GM19035 (cell line): Measurements from ENCODE around the gene SLC39A12.

Source experiments
- ATAC-seq: cut with Tn5 transposase; IDR thresholded peaks from one replicate; pipeline ENCODE4 v1.9.1; 2021; ENCODE audit not compliant: unreplicated experiment

SLC39A12 gene

DNA sequence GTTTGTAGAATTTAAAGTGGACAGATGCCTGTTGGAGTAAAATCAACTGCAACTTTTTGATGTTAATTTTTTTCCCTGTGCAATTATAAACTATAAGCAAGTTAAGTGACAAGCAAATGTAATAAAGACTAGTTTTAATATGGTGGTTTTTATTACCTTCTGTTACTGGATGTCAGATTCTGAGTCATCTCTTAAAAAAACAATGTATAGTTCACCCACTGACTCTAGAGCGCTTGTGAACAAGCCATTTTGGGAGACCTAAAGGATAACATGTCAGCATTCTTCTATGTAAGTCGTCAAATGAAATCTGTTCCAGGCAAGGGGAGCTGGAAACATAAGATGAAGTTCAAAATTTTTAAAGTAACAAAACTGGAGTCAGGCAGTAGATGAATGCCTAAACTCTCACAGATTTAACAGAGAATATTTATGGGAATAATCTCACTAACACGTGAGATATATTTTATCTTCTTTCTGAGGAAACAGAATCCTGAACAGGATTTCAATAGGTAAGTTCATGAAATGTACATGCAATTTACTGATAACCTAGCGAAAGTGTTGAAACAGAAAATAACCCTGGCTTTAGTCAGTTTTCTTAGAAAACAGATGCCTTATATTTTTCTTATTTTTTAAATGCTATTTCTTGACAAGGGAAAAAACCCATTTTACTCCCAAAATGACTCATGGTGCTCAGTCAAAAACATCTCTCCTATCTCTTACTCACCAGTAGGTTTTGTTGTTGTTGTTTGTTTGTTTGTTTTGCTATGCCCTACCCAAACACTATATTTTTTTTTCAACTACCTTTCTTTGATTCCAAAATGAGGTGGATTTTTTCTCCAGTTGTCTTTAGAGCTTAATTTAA, 91.7 kb downstream of the SLC39A12 start:
- no peak for ATAC-seq

DNA sequence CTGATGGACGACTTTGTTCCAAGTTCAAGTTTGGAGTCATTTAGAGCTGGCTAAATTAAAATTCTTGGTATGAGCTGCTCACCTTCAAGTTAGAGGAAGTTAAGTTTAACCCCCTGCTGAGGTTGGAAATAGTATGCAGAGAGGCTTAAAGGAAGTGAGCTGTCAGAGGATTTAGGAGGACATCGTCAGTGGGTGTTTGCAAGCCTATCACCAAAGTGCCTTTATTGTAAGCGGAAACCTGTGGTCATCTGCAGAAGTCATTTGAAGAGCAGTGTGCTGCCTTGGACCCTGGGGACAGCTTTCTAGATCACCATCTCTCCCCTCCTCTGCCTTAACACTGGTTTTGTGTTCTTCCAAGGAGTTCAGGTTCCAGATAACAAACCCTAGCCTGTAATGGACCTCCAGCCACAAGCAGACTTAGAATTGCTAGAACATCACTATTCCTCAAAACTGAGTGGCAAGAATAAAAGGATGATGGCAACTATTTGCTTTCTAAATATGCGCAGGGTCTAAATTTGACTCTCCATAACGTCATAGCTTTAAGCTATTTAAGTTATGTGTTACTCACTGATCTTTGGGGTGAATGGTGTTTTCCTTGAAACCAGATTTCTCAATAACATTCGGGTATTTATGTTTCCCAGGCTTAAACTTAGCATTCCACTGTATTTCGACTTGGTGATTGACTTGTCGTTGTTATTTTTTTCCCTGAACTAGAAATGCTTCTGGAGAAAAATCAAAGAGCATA, 93.4 kb downstream of the SLC39A12 start:
- no peak for ATAC-seq

DNA sequence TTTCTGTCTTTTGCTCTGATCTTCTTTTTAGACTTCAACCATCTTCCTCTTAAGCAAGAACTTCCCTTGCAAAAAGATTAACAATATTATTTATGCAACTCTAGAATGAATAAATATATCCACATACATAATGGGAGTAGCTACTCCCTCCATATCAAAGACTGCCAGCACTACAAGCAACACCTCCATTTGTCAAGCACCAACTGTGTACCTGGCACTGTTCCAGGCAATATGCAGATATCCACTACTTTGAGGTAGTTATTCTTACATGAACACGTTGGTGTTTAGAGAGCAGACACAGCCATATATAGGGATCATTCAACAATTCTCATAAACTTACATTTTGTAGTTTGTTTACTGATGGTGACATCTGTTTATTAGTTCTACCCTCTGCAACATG, 104.9 kb downstream of the SLC39A12 start:
- ATAC-seq = no peak

DNA sequence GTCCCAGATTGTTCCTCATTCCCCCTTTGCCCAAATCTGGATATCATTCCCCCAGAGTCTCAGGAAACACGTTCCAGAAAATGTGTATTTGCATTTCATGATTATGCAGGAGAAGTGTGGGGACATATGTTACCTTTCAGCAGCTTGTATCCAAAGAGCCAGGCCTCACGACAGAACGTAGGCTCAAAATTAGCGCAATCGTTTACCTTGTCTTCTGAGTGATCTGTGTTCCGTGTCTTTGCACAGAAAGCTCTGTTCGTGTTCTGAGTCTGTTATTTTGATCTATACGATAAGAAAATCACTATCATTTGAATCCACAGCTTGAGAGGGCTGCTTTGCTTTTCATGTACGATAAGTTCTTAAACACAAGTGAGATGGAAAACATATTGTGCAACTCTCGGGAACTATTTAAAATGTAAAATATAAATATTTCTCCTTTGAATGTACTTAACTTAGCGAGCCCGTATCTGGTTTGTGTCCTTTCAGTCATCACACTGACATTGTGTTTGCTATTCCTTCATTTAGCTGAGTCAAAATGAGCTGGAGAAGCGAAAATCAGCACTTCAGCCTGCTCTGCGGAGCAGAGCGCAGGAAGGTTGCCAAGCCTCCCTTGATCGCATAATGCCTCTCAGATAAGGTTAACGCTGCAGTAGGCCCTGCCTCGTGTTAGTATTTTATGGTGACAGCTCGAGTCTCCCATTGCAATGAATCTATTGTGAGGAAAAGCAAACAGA, 108.3 kb downstream of the SLC39A12 start:
- ATAC-seq = no peak

DNA sequence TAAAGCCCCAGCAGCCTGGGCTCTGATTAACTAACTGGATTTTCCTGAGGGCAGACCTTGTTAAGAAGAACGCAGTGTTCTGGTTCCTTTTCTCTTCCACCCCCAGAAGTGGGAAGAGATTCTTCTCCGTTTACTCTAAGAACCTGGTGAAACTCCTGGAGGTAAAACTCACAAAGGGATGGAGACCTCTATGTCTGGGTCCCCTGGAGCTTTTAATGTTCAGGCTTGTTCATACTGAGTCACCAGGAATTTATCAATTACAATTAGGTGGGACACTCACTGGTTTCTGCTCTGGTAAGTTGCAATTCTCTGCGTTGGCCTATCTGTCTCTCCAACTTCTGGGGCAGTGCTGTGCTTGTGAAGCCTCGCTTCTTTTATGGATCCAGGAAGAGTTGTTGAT, 115.2 kb downstream of the SLC39A12 start:
- ATAC-seq = no peak

DNA sequence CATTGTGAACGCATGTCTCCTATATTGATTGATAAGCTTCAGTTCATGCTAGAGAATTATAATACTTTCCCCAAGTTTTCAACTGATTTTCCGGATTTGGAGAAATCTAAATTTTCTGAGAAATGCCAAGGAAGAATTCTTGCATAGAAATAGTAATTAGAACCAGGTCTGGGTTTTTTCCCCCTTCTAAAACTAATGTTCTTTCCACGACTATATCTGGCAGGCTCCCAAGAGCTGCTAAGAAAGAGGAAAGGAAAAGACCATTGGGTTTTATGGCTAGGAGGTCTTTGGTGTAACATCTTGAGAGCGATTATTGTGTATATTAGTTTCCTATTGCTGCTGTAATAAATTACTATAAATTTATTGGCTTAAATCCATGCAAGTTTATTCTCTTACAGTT, 116.7 kb downstream of the SLC39A12 start:
- ATAC-seq = no peak

DNA sequence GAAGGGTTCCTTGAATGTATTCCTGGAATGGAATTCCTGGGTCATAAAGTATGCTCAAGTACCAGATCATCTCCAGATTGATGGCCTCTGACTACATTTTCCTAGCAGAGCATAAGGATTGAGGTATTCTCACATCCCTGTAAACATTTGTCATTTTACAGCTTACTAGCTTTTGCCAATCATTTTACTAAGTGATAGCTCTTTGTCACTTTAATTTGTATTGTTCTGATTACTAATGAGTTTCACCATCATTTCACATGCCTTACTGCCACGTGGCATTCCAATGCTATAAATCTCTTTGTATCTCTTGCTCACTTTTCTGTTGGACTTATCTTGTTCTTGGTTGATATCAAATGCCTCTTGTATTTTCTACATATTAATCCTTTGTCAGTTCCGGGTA, 119.9 kb downstream of the SLC39A12 start:
- no peak for ATAC-seq

DNA sequence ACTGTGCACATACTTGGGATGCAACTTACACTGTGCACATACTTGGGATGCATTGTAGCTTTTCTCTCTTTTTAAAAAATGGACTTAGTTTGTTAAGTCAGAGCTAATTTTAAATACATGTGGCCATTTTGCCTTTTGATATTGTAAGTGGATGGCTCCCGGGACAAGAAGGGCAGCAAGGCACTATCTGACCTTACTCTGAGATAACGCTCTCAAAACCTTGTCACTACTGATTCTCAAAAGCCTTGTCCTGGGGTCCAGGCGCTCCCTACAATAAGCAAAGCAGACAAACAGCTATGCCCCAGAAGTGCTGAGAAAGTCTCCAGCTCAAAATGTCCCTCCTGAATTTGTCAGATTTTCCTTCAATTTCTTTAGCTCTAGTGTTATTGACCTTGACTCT, 121.6 kb downstream of the SLC39A12 start:
- ATAC-seq = no peak

DNA sequence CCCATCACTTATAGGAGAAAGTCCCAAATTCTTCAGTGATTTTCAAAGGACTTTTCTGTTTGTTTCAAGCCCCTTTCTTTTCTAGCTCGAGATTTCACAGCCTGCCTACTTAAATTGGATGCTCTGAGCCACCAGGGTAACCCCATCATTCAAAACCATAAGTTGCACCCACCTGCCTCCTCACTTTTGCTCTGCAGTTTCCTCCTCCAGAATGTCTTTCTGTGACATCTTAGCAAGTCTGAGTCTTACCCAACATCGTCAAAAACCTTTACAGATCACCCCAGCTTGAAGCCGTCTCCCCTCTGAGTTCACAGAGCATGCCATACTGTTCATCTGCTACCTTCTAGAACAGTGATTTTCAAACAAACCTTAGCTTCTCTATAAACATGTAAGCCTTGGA, 124.2 kb downstream of the SLC39A12 start:
- no peak for ATAC-seq

DNA sequence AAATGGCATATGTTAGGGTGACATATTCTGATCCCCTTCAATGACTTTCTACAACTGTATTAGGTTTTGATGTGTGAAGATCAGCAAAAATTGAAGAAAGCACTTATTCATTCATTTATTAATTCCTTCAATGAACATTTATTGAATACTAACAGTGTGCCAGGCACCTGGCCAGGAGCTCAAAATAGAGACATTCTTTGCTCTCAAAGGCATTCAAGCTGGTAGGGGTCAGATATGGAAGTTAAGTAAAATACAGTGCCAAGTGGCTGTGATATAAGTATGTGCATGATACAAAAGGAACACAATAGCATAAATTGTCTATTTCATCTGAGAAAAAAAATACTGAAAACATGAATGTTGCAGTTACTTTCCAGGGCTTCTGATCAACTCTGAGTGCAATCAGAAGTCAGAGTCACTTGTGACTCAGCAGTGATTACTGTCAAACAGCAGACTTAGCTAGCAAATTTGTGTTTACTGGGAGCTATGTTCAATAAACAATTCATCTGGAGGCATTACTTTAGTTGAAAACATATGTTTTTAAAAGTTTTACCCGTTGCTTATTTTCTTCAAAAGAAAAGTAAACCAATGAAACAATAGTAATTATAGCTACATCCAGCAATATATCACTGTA, 128.1 kb downstream of the SLC39A12 start:
- ATAC-seq = no peak

DNA sequence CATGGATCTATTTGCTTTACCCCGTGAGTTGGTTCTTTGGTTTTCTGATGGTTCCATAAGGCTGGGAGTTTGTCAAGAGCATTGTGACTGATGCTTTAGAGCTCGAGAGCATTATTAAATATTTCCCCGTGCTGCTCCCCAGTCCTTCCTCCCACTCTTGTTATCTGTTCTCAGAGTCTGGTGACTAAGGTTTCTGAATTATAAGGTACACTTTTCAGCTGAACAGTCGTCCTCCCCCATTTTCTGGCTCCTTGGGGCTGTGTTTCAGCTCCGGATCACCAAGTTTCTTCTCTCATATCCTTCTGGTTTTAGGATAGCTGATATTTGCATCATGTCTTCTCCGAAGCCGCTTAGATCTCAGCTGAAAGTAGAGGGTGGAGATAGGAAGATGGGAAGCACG, 130.7 kb downstream of the SLC39A12 start:
- ATAC-seq = no peak

DNA sequence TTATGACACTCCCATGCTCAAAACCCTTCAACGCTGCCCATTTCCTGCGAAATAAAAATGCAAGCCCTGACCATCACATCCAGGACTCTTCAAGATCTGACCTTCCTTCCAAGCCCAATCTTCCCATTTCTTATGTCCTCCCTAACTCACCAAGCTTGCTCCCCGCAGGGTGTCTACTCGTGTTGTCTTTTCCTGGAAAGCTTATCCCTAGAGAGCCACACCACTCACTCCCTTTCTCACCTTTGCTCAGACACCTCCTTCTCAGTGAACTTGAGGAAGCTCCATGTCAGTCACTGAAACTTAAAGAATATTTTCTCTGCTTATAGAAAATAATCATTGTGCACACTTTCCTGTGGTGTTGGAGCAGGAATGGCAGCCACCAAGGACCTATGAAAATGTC, 134.1 kb downstream of the SLC39A12 start:
- no peak for ATAC-seq

DNA sequence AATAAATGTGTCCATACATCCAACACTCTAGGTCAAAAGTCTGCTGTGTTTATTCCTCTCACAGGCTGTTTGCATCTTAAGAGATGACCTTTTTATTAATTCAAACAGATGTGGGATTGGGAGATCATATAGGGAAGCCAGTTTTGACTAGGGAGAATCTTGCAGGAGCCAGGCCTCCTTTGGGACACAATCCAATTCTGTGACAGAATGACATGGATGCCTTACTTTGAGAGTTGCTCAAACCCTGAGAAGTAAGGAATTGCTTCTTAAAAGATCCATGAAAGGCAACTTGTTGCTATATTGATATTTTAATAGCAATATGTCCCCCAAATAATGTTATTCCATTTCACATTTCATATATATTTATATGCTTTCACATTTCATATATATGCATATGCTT, 135.0 kb downstream of the SLC39A12 start:
- ATAC-seq = no peak

DNA sequence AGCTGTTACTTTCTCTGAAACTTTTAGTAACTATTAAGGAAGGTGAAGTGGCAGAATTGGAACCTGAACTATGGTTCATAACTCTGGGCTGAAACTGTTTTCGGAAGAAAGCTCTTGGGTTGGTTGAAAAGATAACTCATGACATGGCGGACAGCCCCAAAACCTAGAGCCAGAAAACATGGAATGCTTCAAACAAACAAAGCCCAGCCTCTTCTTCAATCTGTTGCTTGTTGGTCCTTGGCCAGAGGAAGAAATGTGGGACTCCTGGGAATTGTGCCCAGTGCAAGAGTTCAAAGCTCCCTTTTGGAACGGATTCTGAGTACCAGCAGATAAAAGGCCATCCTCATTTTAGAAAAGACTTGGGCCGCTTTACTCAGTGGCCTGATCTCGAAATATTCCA, 135.6 kb downstream of the SLC39A12 start:
- no peak for ATAC-seq
